Hippocampal formation (tissue), 2 donors: ENCODE results near the gene B9D2.

Experiments used
- DNase-seq, 2 donors: peaks; one replicate each; lab custom pipeline; 2025; lab: John Stamatoyannopoulos, UW

B9D2 gene

DNA sequence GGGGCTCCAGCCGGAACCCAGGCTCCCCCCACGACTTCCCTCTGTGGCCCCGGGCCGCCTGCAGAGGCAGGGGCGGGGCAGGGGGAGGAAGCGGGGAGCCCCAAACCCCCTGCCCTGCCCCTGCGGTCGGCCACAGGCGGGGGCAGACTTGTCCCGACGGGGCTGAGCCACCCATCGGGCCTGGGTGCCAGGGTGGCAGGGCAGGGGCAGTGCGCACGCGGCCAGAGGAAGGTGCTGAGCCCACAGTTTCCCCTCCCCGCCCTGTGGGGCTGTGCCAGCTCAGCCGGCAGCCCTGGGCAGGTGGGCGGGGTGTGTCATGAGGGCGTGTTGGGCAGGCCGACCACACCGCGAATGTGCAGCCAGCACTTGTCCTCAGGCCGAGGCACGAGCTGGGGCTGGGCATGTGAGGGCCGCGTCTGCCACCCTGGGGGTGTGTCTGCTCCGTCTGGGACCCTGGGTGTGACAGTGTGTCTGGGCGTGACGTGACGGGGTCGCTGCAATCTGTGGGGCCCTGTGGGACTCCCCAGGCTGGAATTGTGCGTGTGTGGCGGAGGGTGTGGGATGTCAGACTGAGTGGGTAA, 36.3 kb downstream of the B9D2 start:
- peak in 1 of 2 donors; percentile 56 for DNase-seq

DNA sequence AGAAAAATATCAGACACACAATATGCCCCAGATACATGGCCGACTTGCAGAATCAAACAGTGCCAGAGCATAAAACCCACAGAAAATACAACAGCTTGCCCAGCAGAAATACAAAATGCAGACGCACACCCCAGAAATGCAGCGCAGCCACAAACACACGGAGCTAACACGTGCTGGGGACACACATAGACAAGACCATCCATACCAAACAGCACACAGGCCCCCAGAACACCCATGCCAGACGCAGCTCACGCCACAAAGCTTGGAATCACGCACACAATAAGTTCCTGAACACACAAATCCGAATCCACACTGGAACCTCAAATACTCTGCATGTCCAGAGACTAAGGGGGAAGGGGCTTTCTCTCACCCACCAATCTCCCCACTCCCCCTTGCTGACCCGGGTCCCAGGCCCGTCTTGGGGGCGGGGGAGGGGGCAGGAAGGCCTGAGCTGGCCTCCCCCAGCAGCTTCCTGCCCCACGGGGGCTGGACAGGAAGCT, 36.8 kb downstream of the B9D2 start:
- no peak for DNase-seq

DNA sequence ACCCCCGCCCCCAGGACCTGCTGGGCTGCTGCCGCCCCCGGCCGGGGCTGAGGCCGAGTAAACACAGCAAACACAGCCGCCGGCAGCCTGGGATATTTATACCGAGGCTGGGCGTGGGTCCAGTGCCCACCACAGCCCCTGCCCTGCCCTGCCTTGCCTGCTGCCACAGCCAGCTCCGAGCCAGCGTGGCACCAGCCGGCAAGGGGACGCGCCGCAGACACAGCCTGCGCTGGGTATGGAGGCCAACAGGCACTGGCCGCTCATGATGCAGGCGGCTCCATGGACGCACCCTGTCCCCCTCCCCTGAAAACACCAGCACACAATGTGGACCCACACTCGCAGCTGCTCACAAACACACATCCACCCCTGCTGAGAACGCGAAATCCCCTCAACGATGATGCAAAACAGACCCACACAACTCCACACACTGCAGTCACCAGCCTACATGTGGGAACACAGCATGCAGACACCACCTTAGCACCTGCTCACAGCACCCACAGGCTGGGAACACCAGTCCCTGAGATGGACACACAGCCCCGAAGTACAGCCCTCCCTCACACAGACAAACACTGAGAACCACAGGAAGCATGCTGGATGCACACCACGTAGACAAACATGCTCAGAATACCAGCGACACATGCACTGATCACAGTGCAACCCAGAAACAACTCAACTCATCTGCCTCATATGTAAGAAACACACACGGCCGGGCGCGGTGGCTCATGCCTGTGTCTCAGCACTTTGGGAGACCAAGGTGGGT, 37.8 kb downstream of the B9D2 start:
- DNase-seq: peak in 1 of 2 donors; percentile 50

DNA sequence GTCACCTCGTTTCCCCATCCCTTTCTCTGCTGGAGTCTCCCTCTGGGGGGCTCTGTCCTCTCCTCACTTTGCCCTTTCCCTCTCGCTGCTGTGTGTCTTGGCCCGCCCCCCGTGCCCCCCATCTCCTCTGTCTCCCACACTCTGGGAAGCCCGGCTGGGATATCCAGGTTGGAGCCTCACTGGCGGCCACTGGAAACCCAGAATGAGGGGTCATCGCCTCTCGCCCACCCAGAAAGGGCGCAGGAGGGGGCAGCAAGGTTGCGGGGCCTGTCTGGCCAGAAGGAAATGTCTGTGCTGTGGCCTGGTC, 38.4 kb downstream of the B9D2 start:
- no peak for DNase-seq

DNA sequence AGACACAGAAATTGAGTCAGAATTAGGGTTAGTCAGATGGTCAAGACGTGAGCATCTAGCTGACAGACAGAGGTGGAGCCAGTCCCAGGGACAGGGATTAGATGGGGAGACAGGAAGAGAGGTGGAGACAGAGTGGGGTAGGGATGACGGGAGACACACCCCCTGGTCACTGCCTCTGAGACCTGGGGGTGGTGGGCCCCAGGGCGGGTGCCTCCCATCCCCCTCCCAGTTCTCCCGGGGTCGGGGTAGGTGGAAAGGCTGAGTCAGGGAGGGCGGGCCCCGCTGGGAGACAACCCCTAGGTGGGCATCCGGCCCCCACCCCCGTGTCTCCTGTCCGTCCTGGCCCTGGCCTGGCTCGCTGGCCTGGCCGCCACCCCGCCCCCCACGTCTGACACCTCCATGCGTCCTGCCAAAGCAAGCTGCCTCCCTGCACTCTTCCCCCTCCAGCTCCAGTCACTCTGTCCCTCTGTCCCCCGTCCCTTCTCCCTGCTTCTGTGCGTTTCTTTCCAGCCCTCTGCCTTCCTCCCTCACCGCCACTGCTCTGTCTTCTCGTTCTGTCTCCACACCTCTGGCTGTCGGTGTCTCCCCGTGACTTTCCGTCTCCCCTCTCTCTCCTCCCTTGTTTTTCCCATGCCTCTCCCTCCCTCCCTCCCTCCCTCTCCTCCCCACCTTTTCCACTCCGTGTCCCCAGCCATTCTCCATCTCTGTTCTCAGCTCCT, 38.9 kb downstream of the B9D2 start:
- no peak for DNase-seq

DNA sequence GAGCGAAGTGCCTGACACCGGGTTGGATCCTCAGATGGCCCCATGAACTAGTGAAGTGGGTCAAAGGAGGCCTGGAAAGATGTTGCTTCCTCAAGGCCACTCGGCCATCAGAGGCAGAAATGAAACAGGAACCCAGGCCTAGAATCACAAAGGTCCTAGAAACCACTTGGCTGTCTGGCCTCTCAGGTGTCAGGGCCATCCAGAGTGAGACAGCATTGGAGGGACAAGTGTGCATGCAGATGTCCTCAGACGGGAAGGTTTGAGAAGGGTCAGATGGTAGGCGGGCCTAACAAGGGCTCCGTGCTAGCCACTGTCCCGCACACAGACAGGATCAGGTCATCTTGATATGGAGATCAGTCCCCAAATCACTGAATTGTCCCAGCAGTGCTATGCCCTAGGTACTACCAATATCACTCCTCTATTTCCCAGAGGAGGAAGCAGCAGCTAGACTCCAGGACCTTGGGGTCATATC, 39.7 kb downstream of the B9D2 start:
- no peak for DNase-seq

DNA sequence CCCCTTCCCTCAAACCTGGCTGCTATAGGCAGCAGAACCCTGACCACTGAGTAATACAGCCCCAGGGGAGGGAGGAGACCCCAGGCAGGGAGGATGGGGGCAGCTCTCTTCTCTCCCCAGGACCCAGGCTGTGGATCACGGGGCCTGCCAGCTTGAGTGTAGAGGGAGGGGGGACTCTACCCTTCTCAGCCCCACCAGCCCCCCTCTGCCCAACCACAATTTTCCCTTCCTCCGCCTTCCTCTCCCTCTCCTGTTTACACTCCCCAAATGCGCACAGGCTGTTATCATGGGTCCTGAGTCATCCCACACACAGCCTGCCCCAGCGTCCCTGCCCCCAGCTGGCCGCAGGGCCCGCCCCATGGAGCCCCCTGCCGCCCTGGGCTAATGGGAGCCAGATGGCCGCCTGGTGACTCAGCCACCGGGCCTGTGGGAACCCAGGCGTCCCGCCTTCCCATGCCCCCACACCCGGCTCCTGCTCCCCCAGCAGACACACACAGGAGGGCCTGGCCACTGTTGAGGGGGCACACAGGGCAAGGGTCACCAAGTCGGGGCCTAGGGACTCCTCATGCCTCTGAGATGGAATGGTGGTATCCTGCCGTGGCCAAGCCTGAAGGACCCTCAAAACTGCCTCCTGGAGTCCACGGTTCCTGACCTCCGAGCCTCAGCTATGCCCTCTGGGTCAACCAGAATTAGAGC, 40.4 kb downstream of the B9D2 start:
- no peak for DNase-seq

DNA sequence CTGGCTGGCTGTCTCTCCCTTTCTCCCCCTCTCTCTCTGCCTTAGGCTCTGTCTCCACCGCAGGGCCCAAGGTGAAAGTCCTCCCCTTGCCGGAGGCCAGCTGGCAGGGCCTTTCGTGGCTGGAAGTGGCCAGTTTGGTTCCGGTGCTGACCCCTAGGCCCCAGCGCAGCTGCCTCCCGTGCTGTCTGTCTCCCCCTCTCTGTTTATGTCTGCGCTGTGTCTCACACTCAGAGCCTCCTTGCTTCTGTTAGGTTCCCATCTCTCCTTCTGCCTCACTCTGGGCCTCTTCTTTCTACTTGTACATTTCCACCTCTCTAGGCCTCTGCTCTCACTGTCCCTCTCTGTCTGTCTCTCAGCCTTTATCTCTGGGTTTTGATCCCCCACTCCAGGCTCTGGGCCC, 40.9 kb downstream of the B9D2 start:
- DNase-seq: no peak

DNA sequence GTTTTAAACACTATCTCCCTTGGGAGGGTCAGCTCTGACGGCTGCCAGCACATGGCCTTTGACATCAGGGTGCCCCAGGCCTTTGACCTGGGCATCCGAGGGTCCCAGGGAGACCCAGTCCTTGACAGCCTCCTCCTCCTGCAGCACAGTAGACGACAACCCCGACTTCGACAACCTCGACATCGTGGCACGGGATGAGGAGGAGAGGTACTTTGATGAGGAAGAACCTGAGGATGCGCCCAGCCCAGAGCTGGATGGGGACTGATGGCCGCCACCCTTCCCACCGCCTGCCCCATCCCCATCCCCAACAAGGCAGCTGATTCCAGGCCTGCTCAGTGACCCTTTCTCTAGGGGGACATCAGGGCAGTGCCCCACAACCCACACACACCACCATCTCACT, 41.5 kb downstream of the B9D2 start:
- no peak for DNase-seq

DNA sequence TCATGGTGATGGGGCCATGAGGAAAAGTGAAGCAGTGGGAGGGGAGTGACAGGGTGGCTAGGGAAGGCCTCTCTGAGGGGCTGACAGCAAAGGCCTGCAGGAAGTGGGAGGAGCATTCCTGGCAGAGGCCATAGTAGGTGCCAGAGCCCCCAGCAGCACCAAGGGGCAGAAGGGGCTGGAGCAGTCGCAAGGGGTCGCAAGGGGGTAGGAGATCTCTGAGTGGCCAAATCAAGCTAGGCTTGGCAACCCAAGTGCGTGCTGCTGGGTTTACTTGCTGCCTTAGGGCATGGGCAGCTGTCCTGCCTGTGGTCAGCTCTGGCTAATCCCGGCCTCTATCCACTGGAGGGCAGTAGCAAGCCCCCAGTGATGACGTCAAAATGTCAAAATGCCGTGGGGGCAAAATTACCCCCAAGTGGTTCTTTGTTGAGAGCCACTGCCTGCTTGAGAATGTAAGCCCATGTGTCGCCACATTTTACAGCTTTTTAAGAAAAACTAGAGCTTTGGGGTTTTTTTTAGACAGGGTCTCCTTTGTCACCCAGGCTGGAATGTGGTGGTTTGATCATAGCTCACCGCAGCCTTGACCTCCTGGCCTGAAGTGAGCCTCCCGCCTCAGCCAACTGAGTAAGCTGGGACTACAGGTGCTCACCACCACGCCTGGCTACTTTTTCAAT, 42.2 kb downstream of the B9D2 start:
- DNase-seq: no peak

DNA sequence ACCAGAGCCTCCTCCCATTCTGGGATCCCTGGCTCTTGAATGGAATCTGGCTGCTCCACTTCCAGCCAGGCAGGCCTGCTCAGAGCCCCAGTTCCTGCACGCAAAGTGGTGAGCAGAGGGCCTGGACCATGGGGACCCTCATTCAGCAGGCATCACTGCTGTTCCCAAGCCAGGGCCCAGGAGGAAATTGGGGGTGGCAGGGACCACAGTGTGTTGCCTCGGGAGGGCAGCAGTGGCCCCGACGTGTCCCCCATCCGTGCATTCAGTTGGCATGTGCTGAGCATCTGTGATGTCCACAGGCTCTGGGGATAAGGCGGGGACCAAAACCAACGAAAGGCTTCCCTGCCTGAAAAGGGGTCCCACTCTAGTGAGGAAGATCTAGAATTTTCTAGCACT, 42.7 kb downstream of the B9D2 start:
- no peak for DNase-seq

DNA sequence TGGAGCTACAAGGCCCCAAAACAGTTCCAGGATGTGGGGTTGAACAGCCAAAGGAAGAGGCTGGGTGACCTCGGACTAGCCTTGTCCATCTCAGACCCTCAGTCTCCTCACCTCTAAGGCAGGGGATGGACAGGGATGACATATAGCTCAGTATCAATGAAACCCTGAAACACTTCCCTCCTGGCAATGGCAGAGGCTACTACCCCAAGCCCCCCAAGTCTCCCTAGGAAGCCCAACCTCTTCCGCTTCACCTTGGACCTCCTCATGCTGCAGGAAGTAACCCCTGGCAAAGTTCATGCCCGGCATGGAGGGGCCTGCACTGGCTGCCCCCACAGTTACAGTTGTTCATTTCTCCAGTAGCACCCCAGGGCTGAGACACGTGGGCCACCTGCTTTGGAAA, 43.4 kb downstream of the B9D2 start:
- no peak for DNase-seq

DNA sequence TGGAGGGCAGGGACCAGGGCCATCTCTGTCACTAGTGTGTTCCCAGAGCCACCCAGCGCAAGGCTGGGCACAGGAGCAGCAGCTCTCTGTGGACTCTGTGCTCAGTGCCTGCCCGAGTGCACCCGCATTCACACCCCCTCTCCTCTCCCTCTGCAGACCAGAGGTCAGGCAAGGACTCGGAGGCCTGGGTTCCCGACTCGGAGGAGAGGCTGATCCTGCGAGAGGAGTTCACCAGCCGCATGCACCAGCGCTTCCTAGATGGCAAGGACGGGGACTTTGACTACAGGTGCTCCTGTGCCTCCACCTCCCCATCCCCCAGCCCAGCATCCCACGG, 43.8 kb downstream of the B9D2 start:
- DNase-seq: no peak

DNA sequence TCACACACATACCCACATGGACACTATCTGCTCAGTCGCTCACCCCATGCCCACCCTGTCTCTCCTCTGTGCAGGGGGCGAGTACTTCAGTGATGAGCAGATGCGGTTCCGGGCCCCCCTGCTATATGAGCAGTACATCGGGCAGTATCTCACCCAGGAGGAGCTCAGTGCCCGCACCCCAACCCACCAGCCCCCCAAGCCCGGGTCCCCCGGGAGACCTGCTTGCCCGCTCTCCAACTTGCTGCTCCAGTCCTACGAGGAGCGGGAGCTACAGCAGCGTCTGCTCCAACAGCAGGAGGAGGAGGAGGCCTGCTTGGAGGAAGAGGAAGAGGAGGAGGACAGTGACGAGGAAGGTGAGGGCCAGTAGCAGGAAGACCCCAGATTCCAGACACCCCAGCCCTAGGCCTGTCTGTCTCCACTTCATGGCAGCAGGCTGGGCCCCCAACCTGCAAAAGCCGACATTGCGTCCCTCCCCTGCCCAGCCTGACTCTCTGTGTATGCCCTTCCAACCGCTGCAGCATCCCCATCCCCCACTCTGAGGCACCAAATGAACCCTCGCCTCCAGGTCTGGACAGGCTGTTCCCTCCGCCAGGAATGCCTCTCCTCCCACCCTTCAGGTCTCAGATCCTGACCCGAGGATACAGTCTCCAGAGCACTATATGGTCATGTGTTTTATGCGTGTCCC, 44.3 kb downstream of the B9D2 start:
- DNase-seq: no peak

DNA sequence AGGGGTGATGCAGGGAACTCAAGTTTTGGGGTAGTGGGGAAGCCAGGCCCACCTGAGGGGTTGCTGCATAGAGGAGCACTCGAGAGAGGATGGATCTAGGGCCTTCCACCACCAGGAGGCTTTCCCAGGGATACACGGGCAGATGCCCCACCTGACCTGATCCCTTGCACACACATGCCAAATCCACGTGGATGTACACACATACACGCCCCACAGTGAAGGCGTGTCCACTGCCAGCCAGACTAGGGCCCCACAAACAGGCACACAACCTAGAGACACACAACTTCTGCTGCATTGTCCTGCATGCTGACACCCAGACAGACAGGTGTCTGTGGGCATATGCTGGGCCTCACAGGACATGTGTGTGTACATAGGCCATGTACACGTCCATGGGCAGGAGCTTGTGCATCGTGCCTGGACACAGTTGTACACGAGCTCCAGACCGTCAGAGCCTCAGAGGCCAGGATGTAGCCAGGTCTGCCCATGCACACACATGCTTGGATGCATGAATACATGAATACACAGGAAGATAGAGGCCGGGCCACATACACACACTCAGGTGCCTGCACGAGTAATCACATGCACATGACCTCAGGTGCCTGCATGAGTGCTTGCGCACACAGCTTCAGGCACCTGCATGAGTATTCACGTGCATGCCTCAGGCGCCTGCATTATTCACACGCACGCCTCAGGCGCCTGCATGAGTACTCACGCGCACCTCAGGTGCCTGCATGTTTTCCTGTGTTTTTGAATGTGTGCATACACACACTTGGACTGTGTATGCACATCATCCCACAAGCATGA, 45.1 kb downstream of the B9D2 start:
- no peak for DNase-seq

DNA sequence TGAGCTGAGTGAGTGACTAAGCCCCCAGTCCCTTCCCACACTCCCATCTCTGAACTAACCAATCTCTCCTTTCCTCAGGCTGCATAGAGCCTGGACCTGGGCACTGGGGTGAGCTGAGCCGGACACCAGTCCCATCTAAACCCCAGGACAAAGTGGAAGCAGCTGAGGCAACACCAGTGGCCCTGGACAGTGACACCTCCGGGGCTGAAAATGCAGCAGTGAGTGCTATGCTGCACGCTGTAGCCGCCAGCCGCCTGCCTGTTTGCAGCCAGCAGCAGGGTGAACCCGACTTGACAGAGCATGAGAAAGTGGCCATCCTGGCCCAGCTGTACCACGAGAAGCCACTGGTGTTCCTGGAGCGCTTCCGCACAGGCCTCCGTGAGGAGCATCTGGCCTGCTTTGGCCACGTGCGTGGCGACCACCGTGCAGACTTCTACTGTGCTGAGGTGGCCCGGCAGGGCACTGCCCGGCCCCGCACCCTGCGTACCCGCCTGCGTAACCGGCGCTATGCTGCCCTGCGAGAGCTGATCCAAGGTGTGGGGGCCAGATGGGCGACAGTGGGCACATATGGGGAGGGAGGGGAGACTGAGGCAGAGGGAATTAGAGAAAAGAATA, 47.5 kb downstream of the B9D2 start:
- no peak for DNase-seq

DNA sequence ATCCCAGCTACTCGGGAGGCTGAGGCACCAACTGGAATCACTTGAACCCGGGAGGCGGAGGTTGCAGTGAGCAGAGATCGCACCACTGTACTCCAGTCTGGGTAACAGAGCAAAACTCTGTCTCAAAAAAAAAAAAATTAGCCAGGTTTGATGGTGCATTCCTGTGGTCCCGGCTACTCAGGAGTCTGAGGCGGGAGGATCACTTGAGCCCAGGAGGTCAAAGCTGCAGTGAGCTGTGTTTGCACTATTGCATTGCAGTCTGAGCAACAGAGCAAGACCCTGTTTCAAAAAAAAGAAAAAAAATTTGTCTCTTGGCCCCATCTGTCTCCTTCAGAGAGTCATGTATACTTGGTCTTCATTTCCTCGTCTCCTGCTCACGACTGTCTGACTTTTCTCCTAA, 52.3 kb downstream of the B9D2 start:
- DNase-seq: no peak

DNA sequence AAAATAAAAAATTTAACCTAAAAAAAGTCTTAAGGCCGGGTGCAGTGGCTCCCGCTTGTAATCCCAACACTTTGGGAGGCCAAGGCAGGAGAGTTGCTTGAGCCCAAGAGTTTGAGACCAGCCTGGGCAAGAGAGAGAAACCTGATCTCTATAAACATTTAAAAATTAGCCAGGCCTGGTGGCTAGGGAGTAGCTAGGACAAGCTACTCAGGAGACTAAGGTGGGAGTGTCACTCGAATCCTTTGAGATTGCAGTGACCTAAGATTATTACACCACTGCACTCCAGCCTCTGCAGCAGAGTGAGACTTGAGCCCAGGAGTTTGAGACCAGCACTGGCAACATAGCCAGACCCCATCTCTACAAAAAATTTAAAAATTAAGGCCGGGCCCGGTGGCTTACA, 52.9 kb downstream of the B9D2 start:
- no peak for DNase-seq

DNA sequence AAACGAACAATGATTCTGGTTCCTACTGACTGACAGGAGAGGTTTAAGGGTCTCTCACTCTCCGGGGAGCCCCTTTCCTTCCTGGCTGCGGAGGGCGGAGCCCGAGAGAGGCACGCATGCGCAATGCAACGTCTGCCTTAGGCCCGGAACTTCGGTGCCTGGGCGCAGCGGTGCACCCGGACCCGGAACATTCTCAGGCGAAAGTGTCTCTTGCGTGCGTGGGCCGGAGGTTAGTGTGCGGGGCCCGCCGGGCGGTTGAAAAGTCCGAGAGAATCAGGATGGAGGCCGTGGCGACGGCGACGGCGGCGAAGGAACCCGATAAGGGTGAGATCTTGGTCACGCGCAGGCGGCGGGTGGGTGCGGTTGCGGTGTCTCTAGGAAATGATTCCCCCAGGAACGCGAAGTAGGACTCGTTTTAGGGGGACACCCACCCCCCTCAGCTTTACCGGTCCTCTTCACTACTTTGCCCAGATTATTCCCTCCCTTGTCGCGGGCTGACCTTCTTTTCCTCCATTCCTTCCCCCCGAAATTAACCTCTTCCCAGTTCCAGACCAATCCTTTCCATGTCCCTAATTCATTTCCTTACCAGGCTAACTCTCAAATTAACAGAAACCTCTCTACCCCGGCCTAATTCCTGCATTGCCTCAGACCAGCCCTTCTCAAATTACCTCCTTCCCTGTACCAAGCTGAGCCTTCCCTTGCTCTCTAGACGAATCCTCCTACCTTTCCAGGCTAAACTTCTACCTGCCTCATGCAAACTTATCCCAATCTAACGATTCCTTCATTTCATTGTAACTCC, 53.7 kb downstream of the B9D2 start, which contains the start of gene CCDC97:
TSS of gene CCDC97 (plus strand) at position 140 of the 799 bp plus-strand sequence. CDS start at position 279, 139 bp downstream.
- DNase-seq: peak; percentile 80 to 91
